Aorta (tissue), 5 donors: ENCODE data around the gene CHCHD6. TPM values are rescaled to one million over a fixed set of nuclear protein-coding genes. Genes with fewer than 3 reads are reported as not detected.
A peak's percentile ranks its signal among the peaks of the same experiment; 100 is the strongest.

Source experiments
- ATAC-seq: fragments of 200-7000 bp; cut with Tn5 transposase; one replicate; pipeline ENCODE4 v1.9.1; 2022; ENCODE audit warnings: moderate library complexity; ENCODE audit not compliant: low FRiP score
- DNase-seq, 2 donors: peaks; one replicate each; pipeline ENCODE4 v3.0.0-alpha.2; 2020
- H3K27ac ChIP-seq, 2 donors: one replicate each; pipeline ENCODE4 v1.5.1; 2013; ENCODE audit warnings: low read length in 2 of 2, mild to moderate bottlenecking in 2 of 2, moderate library complexity in 2 of 2, control low read depth in 1 of 2, inconsistent platforms in 1 of 2, low read depth in 1 of 2
- H3K27me3 ChIP-seq, 2 donors: one replicate each; pipeline ENCODE4 v1.6.1; 2013; ENCODE audit warnings: control low read depth in 1 of 2, low read length in 1 of 2, mild to moderate bottlenecking in 1 of 2, moderate library complexity in 1 of 2; ENCODE audit not compliant: insufficient read depth in 2 of 2, control insufficient read depth in 1 of 2
- H3K36me3 ChIP-seq, 2 donors: one replicate each; pipeline ENCODE4 v1.6.1; 2013; ENCODE audit warnings: control low read depth in 1 of 2, low read length in 1 of 2, mild to moderate bottlenecking in 1 of 2; ENCODE audit not compliant: insufficient read depth in 2 of 2, control insufficient read depth in 1 of 2
- H3K4me1 ChIP-seq, 2 donors: one replicate each; pipeline ENCODE4 v1.6.1; 2013; ENCODE audit warnings: low read length in 2 of 2, control low read depth in 1 of 2, mild to moderate bottlenecking in 1 of 2, moderate library complexity in 1 of 2; ENCODE audit not compliant: insufficient read depth in 2 of 2, control insufficient read depth in 1 of 2
- H3K4me3 ChIP-seq, 2 donors: one replicate each; pipeline ENCODE4 v1.5.1; 2013; ENCODE audit warnings: low read length in 2 of 2, control low read depth in 1 of 2, mild to moderate bottlenecking in 1 of 2
- H3K9me3 ChIP-seq: one replicate; pipeline ENCODE4 v1.6.1; 2013; ENCODE audit warnings: mild to moderate bottlenecking, low read length; ENCODE audit not compliant: control insufficient read depth
- WGBS, 2 donors: extraction: QIAGEN DNeasy Blood & Tissue Kit; methylation state at CpG; one replicate each; pipeline ENCODE4 v1.1.7; 2013; 5-methylcytosine and 5-hydroxymethylcytosine counted together
- intact Hi-C, 2 donors: fragments of 100-400 bp; cut with DNase I; formaldehyde crosslinking; loops; one replicate each; pipeline versions ENCODE4 v1.14.2 to v1.15.0; 2022
- polyA plus RNA-seq, 2 donors: library from polyadenylated mRNA; stranded (reverse); fragments of 200-250 nt; gene quantifications; one replicate each; pipeline ENCODE4 v1.2.3, GENCODE V29; 2013
- total RNA-seq, 2 donors: library from RNA; stranded (reverse); fragmentation: NEBNext Ultra II Directional; extraction: Animal tissue kit (Norgen Biotek cat#: 25700); gene quantifications; one replicate each; pipeline ENCODE4 v1.2.1, GENCODE V29; 2021
- donor health status: healthy with polysubstance abuse.
- donor health status: Bipolar disorder and iron deficiency.
- donor health status: DM: no; HTN: no; CAD: no.
- donor health status: DM: no; HTN: no; CAD: no.
- donor health status: DM: yes; HTN: yes; CAD: no.

The CHCHD6 gene
- total and polyA plus RNA-seq, 4 donors = 10.8 to 24.6 (median 11.9) TPM

DNA sequence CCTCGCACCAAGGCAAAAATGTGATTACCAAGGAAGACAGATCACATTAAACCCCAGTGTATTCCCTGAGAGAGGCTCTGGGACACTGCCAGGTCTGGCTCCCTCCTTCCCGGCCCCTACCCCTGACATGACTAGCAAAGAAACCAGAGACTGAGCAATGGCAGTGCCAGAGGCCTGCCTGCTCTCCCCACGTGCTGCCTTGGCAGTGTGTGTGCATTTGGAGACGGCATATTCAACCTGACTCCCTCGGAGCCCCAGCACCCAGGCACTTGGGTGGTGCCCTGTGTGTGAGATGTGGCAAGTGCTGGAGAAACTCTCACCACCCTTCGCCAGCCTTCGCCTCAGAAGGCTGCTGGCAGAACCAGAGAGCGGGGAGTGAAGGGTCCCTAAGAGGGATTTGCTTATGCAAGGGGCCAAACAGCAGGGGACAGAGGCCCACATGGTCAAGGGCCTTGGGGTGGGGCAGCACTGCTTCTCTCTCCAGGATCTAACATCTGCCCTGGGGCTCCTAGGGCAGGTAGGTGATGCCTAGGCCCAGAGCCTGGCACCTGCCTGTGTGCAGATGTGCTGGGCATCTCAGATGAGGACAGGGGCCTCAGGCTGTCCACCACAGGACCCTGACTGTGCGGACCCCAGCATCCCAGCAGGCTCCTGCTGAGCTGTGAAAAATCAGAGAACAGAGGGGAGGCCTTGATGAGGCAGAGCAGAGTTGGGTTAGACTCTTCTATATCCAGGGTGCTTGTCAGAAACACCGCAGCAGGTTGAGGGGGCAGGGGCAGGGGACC, 255.3 kb downstream of the CHCHD6 start:
- no peak overlapping the region for H3K4me3 ChIP-seq
- DNase-seq (peak; percentile 27 to 55), ATAC-seq (no peak)
- peaks cover 0 to 2% of the 10 kb centered on the region in 2 donors for H3K4me1 ChIP-seq
- H3K9me3 ChIP-seq = no peaks in the 10 kb centered on the region
- H3K27me3 ChIP-seq = no peaks in the 10 kb centered on the region
- intact Hi-C loops = no loop called here
- no peak overlapping the region for H3K27ac ChIP-seq
- 74 to 82% methylated on average over 10 of the region's 10 CpGs for WGBS, 2 donors
- H3K36me3 ChIP-seq = no peaks in the 10 kb centered on the region

DNA sequence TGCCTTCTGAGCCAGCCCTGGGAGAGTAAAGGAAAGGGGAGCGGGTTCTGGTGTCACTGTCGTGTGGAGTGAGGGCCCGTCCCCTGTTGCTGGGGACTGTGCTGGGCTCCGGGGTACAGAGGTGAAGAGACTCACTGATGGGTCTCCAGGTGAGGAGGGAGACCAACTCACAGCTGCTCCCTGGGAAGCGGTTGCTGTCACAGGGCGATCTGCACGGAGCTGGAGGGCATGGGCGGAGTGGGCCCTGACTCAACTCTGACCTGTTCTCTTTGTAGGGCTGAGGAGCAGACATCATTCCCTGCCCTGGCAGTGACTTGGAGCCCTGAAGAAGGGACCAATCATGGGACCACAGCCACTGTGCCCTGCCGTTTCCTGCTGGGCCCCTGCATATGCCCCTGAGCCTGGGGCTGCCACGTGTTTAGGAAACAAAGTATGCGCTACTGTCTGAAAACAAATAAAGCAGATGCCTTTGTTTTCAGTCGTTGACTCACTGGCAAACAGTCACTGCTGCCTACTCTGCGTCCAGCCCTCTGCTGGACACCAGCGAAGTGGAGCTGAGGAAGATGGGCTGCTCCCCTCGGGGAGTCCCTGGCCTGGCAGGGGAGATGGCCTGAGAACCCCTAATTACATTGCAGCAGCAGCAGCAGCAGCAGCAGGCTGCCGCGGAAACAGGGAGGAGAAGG, 256.0 kb downstream of the CHCHD6 start:
- Histone ChIP-seq H3K4me3 (no peak overlapping the region), H3K4me1 (peaks cover 0 to 2% of the 10 kb centered on the region in 2 donors), H3K9me3 (no peaks in the 10 kb centered on the region), H3K27me3 (no peaks in the 10 kb centered on the region), H3K36me3 (no peaks in the 10 kb centered on the region), H3K27ac (no peak overlapping the region)
- intact Hi-C loops = loop anchor here in 1 of 2 donors (10.0 kb wide), 1 partner anchor 505 kb away; no protein-coding TSS in a partner anchor
- 80 to 83% methylated on average over 17 of the region's 17 CpGs for WGBS, 2 donors
- ATAC-seq (no peak), DNase-seq (peak in 1 of 2 donors; percentile 47)

DNA sequence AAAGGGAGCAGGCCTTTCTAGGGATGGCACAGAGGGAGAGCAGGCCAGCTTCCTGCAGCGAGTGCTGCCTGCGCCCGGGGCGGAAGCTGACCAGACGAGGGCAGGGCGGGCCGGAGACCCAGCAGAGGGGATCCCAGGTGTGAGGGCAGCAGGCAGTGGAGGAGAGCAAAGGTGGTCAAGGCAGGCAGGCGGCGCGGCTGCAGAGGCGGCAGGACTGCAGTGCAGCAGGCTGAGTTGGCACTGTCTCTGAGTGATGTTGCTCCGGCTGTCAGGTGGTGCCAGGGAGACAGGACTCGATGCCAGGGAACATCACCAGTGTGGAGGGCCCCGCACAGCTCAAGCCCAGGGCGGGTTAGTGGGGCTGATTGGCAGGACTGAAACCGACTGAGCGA, 256.6 kb downstream of the CHCHD6 start:
- Histone ChIP-seq H3K4me3 (no peak overlapping the region), H3K4me1 (peaks cover 0 to 2% of the 10 kb centered on the region in 2 donors), H3K27me3 (no peaks in the 10 kb centered on the region), H3K9me3 (no peaks in the 10 kb centered on the region), H3K27ac (no peak overlapping the region), H3K36me3 (no peaks in the 10 kb centered on the region)
- ATAC-seq = peak; percentile 16
- intact Hi-C loops = loop anchor here in 1 of 2 donors (10.0 kb wide), 1 partner anchor 504 kb away; no protein-coding TSS in a partner anchor
- 74 to 84% methylated on average over 17 of the region's 17 CpGs for WGBS, 2 donors
- peak; percentile 52 to 73 for DNase-seq

DNA sequence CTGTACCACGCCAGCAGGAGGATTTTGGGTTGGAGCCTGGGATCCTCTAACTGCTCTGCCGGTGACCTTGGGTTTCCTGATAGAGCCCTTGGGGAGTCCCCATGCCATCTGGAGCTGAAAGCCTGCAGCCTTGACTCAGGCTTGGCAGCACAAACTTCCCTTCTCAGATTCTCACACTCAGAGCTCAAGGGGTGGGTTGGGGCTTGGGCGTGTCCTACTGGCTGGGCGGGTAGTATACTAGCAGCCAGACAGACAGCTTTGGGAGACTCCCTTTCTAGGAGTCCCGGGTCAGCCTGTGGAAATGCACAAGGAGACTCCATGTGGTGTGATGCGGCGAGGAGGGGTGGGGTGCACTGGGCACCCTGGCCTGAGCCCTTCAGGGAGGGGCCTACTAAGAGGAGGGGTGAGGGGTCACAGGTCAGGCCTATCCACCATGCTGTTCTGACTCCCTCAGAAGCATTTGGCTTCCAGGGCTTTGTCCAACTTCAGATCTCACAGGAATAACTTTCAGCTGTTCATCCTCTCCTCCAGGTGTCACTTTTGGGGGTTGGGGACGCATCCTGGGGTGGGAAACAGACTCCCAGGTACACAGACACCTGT, 257.3 kb downstream of the CHCHD6 start:
- Histone ChIP-seq H3K27me3 (no peaks in the 10 kb centered on the region), H3K36me3 (no peaks in the 10 kb centered on the region), H3K9me3 (no peaks in the 10 kb centered on the region), H3K27ac (peak overlapping the region in 1 of 2 donors; percentile 2), H3K4me1 (peaks cover 0 to 2% of the 10 kb centered on the region in 2 donors), H3K4me3 (no peak overlapping the region)
- ATAC-seq = peak; percentile 78
- peak; percentile 89 to 93 for DNase-seq
- intact Hi-C loops = loop anchor here in 1 of 2 donors (10.0 kb wide), 1 partner anchor 504 kb away; no protein-coding TSS in a partner anchor
- 42 to 48% methylated on average over 8 of the region's 8 CpGs for WGBS, 2 donors

DNA sequence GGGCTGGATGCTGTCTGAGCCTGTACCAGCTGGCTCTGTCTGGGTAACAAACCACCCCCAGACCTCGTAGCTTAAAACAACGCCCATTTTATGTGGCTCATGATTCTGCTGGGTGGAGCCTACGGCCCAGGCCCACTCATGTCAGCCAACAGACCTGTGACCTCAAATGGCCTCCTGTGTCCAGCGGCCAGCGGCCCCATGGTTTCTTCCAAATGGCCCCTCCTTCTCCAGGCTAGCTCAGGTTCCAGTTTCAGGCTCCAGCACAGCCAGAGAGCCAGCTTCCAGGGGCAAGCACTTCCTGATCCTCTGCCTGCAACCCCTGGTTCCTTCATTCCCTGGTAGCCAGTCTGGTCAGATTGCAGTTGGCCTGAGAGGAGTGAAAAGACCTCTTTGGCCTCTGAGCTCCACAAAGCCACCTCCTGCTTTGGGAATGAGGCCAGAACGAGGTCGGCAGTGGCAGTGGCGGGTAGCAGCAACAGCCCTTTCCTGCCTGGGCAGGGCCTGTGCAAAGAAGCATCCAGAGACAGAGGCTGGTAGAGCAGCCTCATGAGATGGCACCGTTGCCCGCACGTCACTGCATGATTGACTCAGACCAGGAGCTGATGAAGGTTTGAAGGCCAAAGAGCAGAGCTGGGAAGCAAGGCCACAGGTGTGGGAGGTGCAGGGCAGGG, 257.9 kb downstream of the CHCHD6 start:
- 19 to 23% methylated on average over 11 of the region's 11 CpGs for WGBS, 2 donors
- DNase-seq (peak; percentile 81), ATAC-seq (peak; percentile 36)
- Histone ChIP-seq H3K9me3 (no peaks in the 10 kb centered on the region), H3K36me3 (no peaks in the 10 kb centered on the region), H3K27me3 (no peaks in the 10 kb centered on the region), H3K4me3 (no peak overlapping the region), H3K4me1 (peaks cover 0 to 2% of the 10 kb centered on the region in 2 donors), H3K27ac (peak overlapping the region in 1 of 2 donors; percentile 15)
- intact Hi-C loops = loop anchor here in 1 of 2 donors (10.0 kb wide), 1 partner anchor 503 kb away; no protein-coding TSS in a partner anchor

DNA sequence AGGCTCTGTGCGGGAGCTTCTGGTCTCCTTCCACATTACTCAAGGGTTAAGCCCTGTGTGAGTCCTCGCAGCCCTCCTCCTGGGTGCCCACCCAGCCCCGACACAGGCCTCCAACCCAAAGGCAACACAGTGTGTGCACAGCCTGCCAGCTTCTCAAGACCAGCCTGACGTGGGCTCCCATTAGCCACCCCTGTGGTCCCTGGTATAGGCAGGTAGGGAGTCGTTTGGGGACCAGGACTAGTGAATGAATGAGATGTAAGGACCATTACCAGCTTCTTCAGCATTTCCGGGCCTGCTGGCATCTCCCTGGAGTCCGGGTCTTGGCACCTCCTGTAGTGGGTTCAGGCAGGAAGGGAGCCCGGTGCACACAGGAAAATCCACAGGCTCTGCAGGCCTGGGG, 258.7 kb downstream of the CHCHD6 start:
- H3K9me3 ChIP-seq = no peaks in the 10 kb centered on the region
- 86 to 94% methylated on average over 8 of the region's 8 CpGs for WGBS, 2 donors
- intact Hi-C loops = loop anchor here in 1 of 2 donors (10.0 kb wide), 1 partner anchor 502 kb away; no protein-coding TSS in a partner anchor

DNA sequence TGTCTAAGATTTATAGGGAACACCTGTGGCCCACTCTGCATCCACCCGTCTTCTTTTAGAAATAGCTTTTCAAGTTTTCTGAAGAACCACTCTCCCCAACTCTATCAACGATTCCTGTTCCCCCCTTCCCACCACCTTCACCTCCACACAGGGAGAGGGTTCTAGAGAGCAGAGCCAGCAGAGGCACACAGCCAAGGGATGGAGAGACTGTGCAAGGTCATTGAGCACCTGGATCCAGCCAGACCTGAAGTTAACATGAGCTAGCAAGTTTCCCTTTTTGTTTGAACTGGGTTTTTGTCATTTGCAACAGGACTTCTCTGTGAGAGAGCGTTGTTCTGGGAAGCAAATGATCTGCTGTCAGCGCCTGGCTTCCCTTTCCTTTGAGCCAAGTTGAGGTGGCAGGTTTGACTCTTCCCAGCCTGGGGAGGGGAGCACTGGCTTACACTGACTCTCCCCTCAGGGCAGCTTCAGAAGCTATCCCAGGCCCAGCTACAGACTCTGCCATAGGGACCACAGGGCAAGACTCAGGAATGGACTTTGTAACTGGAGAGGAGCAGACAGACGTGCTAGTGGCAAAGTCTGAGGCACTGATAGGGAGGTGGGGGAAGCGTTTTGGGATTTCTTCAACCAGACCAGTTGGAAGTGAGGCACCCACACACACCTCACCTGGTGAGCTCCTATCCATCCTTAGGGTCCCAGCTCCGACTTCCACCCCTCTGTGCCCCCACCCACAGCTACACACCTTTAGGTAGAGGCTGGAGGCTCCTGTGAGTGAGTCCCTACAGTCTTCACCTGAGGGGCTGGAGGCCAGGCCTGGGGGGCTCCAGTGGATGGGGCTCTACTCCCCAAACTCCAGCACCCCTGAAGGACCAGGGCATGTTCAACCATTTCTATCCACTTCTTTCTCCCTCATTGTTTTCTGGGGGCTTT, 259.5 kb downstream of the CHCHD6 start:
- DNase-seq = peak; percentile 29 to 39
- H3K27me3 ChIP-seq = no peaks in the 10 kb centered on the region
- peaks cover 0 to 2% of the 10 kb centered on the region in 2 donors for H3K4me1 ChIP-seq
- H3K27ac ChIP-seq = no peak overlapping the region
- H3K36me3 ChIP-seq = no peaks in the 10 kb centered on the region
- no peak overlapping the region for H3K4me3 ChIP-seq
- WGBS, 2 donors = 95% methylated on average over 7 of the region's 7 CpGs
- no peaks in the 10 kb centered on the region for H3K9me3 ChIP-seq
- ATAC-seq = no peak
- intact Hi-C loops = loop anchor here in 1 of 2 donors (10.0 kb wide), 1 partner anchor 501 kb away; no protein-coding TSS in a partner anchor

More for the DNA sequence above, 258.7 kb downstream of the CHCHD6 start:
- no peak overlapping the region for H3K4me3 ChIP-seq
- H3K4me1 ChIP-seq = peaks cover 0 to 2% of the 10 kb centered on the region in 2 donors
- no peak for ATAC-seq
- H3K27ac ChIP-seq = no peak overlapping the region
- H3K36me3 ChIP-seq = no peaks in the 10 kb centered on the region
- peak; percentile 38 to 65 for DNase-seq
- no peaks in the 10 kb centered on the region for H3K27me3 ChIP-seq
